GM12878 (cell line): ENCODE data around the gene MORC1. TPM values are rescaled to one million over a fixed set of nuclear protein-coding genes. Genes with fewer than 3 reads are reported as not detected.

Experiments used
- ATAC-seq: fragments of 200-7000 bp; cut with Tn5 transposase; 3 replicates; pipeline ENCODE4 v1.9.1; 2020; ENCODE audit warnings: mild to moderate bottlenecking, moderate library complexity
- BruUV-seq: library from RNA; stranded (reverse); fragments of 400-500 nt; replicated peaks from 2 replicates; lab custom pipeline; 2021; lab: Mats Ljungman, UMichigan
- CTCF ChIA-PET: fragments of 300-600 bp; sonication (Branson Sonifier 250); formaldehyde crosslinking; extraction: SDS; loops from one replicate; lab custom pipeline; 2021; ENCODE audit warnings: inconsistent platforms; lab: Yijun Ruan, JAX
- POLR2A ChIA-PET: fragments of 350-600 bp; formaldehyde crosslinking; extraction: SDS; loops from one replicate; lab custom pipeline; 2021; ENCODE audit warnings: inconsistent platforms; lab: Charles Lee
- RAD21 ChIA-PET: fragments of 300-600 bp; sonication (Branson Sonifier 250); formaldehyde crosslinking; loops from one replicate; lab custom pipeline; 2023; ENCODE audit warnings: antibody characterized with exemption; ENCODE audit not compliant: unreplicated experiment; lab: Charles Lee
- SMC1A ChIA-PET: fragments of 300-600 bp; sonication (Branson Sonifier 250); formaldehyde crosslinking; loops from one replicate; lab custom pipeline; 2023; ENCODE audit not compliant: unreplicated experiment, uncharacterized antibody; lab: Charles Lee
- DNase-seq: peaks from one replicate; pipeline ENCODE4 v3.0.0-alpha.2; 2011; ENCODE audit warnings: low read depth, low spot score
- FAIRE-seq: peaks from 3 replicates; lab custom pipeline; 2011; peaks lifted over from hg19 to GRCh38; lab: Jason Lieb, UNC
- H2AFZ ChIP-seq: 2 replicates; pipeline ENCODE4 v1.6.0; 2011; ENCODE audit warnings: low read depth, low read length, control low read depth; ENCODE audit not compliant: control insufficient read depth
- H3K27ac ChIP-seq: 2 replicates; pipeline ENCODE4 v1.5.1; 2011; ENCODE audit warnings: control low read depth; ENCODE audit not compliant: control insufficient read depth, insufficient read depth
- H3K27me3 ChIP-seq, 2 experiments: replicated peaks in 1 of 2; 2 replicates each; pipeline versions ENCODE4 v1.6.0 to v1.6.1; 2011; ENCODE audit warnings: low read length in 1 of 2; ENCODE audit not compliant: control insufficient read depth in 2 of 2, insufficient read depth in 2 of 2
- H3K36me3 ChIP-seq, 2 experiments: 2 replicates each; pipeline ENCODE4 v1.5.1; 2011; ENCODE audit warnings: low read length in 1 of 2; ENCODE audit not compliant: control insufficient read depth in 2 of 2, insufficient read depth in 2 of 2
- H3K4me1 ChIP-seq: 2 replicates; pipeline ENCODE4 v1.6.1; 2011; ENCODE audit warnings: mild to moderate bottlenecking, low read length, moderate library complexity, mixed read lengths; ENCODE audit not compliant: control insufficient read depth, insufficient read depth
- H3K4me2 ChIP-seq: 2 replicates; pipeline ENCODE4 v1.6.0; 2011; ENCODE audit warnings: control low read depth; ENCODE audit not compliant: control insufficient read depth, insufficient read depth
- H3K4me3 ChIP-seq: fragments of 200-600 bp; sonication (generic); 2 replicates; pipeline ENCODE4 v1.5.1; 2016
- H3K79me2 ChIP-seq: 2 replicates; pipeline ENCODE4 v1.6.0; 2011; ENCODE audit warnings: low read length; ENCODE audit not compliant: control insufficient read depth, insufficient read depth
- H3K9ac ChIP-seq: 2 replicates; pipeline ENCODE4 v1.8.0; 2011; ENCODE audit warnings: low read length, control low read depth, mixed read lengths; ENCODE audit not compliant: control insufficient read depth, insufficient read depth
- H3K9me3 ChIP-seq: replicated peaks from 3 replicates; pipeline ENCODE4 v1.5.1; 2011; ENCODE audit warnings: mild to moderate bottlenecking, low read length; ENCODE audit not compliant: control insufficient read depth, insufficient read depth
- H4K20me1 ChIP-seq: 2 replicates; pipeline ENCODE4 v1.6.0; 2011; ENCODE audit not compliant: control insufficient read depth, insufficient read depth
- ATF7 ChIP-seq: fragments of 450-650 bp; IDR thresholded peaks from 2 replicates; pipeline ENCODE4 v1.6.1; 2016; ENCODE audit warnings: low read depth, mild to moderate bottlenecking
- BCL11A ChIP-seq: IDR thresholded peaks from 2 replicates; pipeline ENCODE4 v1.6.1; 2011; ENCODE audit warnings: low read depth, low read length
- HDAC2 ChIP-seq: fragments of 200-600 bp; sonication (generic); IDR thresholded peaks from 2 replicates; pipeline ENCODE4 v1.6.1; 2017
- JUND ChIP-seq: IDR thresholded peaks from 2 replicates; pipeline ENCODE4 v1.6.1; 2012; ENCODE audit warnings: low read depth, mild to moderate bottlenecking, low read length, improper control_type of control experiment, moderate library complexity
- NFIC ChIP-seq: IDR thresholded peaks from 2 replicates; pipeline ENCODE4 v1.6.1; 2012; ENCODE audit warnings: low read depth, mild to moderate bottlenecking, inconsistent platforms, low read length, moderate library complexity
- NFXL1 ChIP-seq: fragments of 450-650 bp; IDR thresholded peaks from 2 replicates; pipeline ENCODE4 v1.6.1; 2017; ENCODE audit warnings: antibody characterized with exemption, mild to moderate bottlenecking, borderline replicate concordance
- POLR2A ChIP-seq: IDR thresholded peaks from 2 replicates; pipeline ENCODE4 v1.6.1; 2011; ENCODE audit warnings: low read depth, mild to moderate bottlenecking, low read length
- RELA ChIP-seq: fragments of 450-650 bp; IDR thresholded peaks from 2 replicates; pipeline ENCODE4 v1.8.0; 2014; ENCODE audit warnings: borderline replicate concordance; ENCODE audit not compliant: partially characterized antibody
- ZNF274 ChIP-seq: IDR thresholded peaks from one replicate; pipeline ENCODE4 v1.8.0; 2011; ENCODE audit not compliant: insufficient read length, insufficient read depth
- WGBS: methylation state at CpG from one replicate; pipeline ENCODE4 v1.1.6; 2016; ENCODE audit warnings: low lambda C conversion rate; ENCODE audit not compliant: insufficient replicate concordance, insufficient coverage; ENCODE audit errors: missing lambda C conversion rate; 5-methylcytosine and 5-hydroxymethylcytosine counted together
- in situ Hi-C: fragments of 300-500 bp; cut with MboI; formaldehyde crosslinking; loops from 9 replicates; pipeline ENCODE4 v1.14.3; 2018; ENCODE audit warnings: mixed read lengths
- intact Hi-C: fragments of 100-400 bp; cut with micrococcal nuclease; formaldehyde crosslinking; loops from one replicate; pipeline ENCODE4 v1.14.2; 2022; ENCODE audit not compliant: unreplicated experiment
- polyA plus RNA-seq, 11 experiments: library from polyadenylated mRNA; depleted of rRNA in 4 of 11; unstranded in 6 of 11; stranded (reverse) in 5 of 11; fragments of >200 nt; fragmentation: Nextera tagmentation in 4 of 11; fragmentation: Illumina TruSeq in 1 of 11; extraction: Ambion mirVana in 4 of 11; extraction: Trizol in 1 of 11; gene quantifications; 1 replicate in 1 of 11; 2 replicates in 10 of 11; pipeline versions ENCODE4 v1.2.1 to v1.2.3, GENCODE V29; 2011 to 2016; ENCODE audit warnings: inconsistent platforms in 2 of 11, missing spikeins in 2 of 11, low read depth in 1 of 11
- total RNA-seq, 4 experiments: library from RNA; depleted of rRNA in 3 of 4; stranded (reverse); fragments of >200 nt in 3 of 4; fragmentation: Illumina TruSeq in 1 of 4; extraction: Trizol in 1 of 4; gene quantifications; 2 replicates each; pipeline versions ENCODE4 v1.2.1 to v1.2.3, GENCODE V29; 2013 to 2021
- TF ChIP-seq, protein P1 (sequence below): fragments of 450-650 bp; IDR thresholded peaks from 2 replicates; pipeline ENCODE4 v1.6.1; 2017; ENCODE audit warnings: mild to moderate bottlenecking

MORC1 gene
- total and polyA plus RNA-seq, 10 of the 15 experiments (the other 5 are each of a cell fraction or from before 2014, with no cell fraction given), result 0.18 TPM; not detected in 9

DNA sequence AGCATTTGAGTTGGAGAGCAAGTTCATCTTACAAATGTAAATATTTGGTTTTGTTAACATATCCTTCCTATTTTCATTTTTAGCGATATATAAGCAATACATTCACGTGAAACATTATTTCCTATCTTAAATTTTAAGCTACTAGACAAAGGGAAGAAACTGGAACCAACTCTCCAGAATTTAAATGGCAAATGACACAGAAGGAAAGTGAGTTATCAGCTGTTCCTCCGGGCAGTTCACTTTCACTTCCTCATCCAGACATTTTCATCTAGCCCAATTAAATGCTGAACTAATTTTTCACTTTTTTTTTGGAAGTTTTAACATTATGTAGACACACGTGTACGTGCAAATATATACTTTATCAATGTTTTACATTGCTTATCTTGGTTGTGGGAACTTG is 58.7 kb downstream of the MORC1 start (continued):
- TF ChIP-seq BCL11A, result peak; percentile 94
- TF ChIP-seq HDAC2, result no peak
- no peak for TF ChIP-seq ATF7
- no peak for TF ChIP-seq RELA
- peak; percentile 57; the same call in 1 of the 2 replicates for TF ChIP-seq JUND
- no peak for TF ChIP-seq ZNF274
- TF ChIP-seq NFIC, result peak; percentile 62
- no peak for TF ChIP-seq NFXL1

DNA sequence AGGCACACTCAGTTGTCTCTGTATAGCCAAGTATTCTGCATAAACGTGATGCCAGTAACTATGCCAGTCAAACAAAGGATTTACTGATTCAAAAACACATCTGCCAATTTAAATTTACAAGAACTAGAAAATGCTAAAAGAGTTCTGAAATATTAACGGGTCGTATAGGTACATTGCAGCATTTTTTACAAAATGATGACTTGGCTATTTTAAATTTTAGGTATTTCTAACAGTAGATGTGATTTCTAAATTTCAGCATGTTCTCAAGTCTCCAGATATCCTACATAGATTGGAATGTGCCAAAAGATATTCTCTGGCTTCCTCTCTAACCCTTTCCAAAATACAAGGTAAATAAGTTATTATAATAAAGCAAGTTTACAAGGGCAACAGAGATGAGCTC is 60.3 kb downstream of the MORC1 start:
- CTCF ChIA-PET, result interaction anchor here (1.0 to 1.1 kb wide), 4 partner anchors 9 to 25 kb away, joined by 3 to 4 read pairs (median 3); no protein-coding TSS in a partner anchor

More for the DNA sequence above, 60.3 kb downstream of the MORC1 start:
- no TSS peak for BruUV-seq
- ATAC-seq (no peak), FAIRE-seq (no peak), DNase-seq (no peak)
- Histone ChIP-seq H2AFZ (no peak overlapping the region), H4K20me1 (no peaks in the 10 kb centered on the region), H3K4me2 (no peak overlapping the region), H3K9me3 (no peaks in the 10 kb centered on the region), H3K4me1 (no peaks in the 10 kb centered on the region), H3K4me3 (no peak overlapping the region), H3K9ac (no peak overlapping the region), H3K36me3 (no peaks in the 10 kb centered on the region), H3K27me3 (no peaks in the 10 kb centered on the region)
- ChIA-PET SMC1A (interaction anchor here (0.8 to 1.7 kb wide), 4 partner anchors 14 to 34 kb away, joined by 3 to 6 read pairs (median 4); no protein-coding TSS in a partner anchor), POLR2A (interaction anchor here (2.4 kb wide), 1 partner anchor 14 kb away, joined by 6 read pairs; no protein-coding TSS in a partner anchor)
- in situ Hi-C loops, result no loop called here
- intact Hi-C loops, result no loop called here
- WGBS, result 63% methylated on average over 3 of the region's 3 CpGs
- TF ChIP-seq, protein P1, sequence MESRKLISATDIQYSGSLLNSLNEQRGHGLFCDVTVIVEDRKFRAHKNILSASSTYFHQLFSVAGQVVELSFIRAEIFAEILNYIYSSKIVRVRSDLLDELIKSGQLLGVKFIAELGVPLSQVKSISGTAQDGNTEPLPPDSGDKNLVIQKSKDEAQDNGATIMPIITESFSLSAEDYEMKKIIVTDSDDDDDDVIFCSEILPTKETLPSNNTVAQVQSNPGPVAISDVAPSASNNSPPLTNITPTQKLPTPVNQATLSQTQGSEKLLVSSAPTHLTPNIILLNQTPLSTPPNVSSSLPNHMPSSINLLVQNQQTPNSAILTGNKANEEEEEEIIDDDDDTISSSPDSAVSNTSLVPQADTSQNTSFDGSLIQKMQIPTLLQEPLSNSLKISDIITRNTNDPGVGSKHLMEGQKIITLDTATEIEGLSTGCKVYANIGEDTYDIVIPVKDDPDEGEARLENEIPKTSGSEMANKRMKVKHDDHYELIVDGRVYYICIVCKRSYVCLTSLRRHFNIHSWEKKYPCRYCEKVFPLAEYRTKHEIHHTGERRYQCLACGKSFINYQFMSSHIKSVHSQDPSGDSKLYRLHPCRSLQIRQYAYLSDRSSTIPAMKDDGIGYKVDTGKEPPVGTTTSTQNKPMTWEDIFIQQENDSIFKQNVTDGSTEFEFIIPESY, result no peak
- TF ChIP-seq POLR2A, result no peak
- TF ChIP-seq, all 136 proteins: peak for 0
- Histone ChIP-seq H3K27ac (no peak overlapping the region), H3K79me2 (no peaks in the 10 kb centered on the region)
- RAD21 ChIA-PET, result interaction anchor here (1.7 to 2.1 kb wide), 2 partner anchors 23 to 33 kb away, joined by 10 to 11 read pairs; no protein-coding TSS in a partner anchor
